Left kidney (tissue), 2 donors: ENCODE measurements around the gene PHIP. TPM values are rescaled to one million over a fixed set of nuclear protein-coding genes. Genes with fewer than 3 reads are reported as not detected.
"Not testable (repeated sequence)": the region's sequence is repeated elsewhere in the genome, so short reads cannot be mapped to it uniquely, and the experiment has no call there.

Experiments used
- DNase-seq: peaks from one replicate; pipeline ENCODE4 v3.0.0-alpha.2; 2013
- polyA plus RNA-seq: library from polyadenylated mRNA; unstranded; fragments of 120-200 nt; gene quantifications from one replicate; pipeline ENCODE4 v1.2.1, GENCODE V29; 2013; ENCODE audit not compliant: insufficient read length

The PHIP gene
- polyA plus RNA-seq, 1 donor: 68.8 TPM

DNA sequence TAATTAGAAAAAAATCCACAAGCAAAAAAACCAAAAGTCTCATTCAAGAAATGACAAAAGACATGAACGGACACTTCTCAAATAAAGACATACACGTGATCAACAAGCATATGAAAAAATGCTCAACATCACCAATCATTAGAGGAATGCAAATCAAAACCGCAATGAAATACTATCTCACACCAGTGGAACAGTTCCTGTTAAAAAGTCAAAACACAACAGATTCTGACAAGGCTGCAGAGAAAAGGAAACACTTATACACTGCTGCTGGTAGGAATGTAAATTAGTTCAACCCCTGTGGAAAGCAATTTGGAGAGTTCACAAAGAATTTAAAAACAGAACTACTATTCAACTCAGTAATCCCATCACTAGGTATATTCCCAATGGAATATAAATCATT, 152.7 kb downstream of the PHIP start:
- no peak for DNase-seq

GRCh38 chr6:78921168-78921567, 156.9 kb downstream of the PHIP start:
- DNase-seq: not testable (repeated sequence)

GRCh38 chr6:78917788-78918187, 160.3 kb downstream of the PHIP start:
- no peak for DNase-seq

DNA sequence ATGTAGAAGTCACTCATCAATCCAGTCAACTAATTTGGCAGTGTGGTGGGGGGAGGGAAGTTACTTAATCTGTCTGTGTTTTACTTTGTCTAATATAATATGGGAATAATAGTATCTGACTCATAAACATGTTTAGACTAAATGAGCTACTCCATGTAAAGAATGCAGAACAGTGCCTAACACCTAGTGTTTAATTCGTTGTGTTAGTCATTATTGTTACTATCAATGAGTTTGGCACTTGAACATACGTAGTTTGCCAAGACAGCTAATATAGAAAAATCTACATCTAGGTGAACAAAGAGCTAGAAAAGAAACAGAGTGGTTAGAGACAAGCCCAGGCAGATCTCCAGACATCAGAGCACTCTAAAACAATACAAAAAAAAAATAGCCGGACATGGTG, 161.6 kb downstream of the PHIP start:
- DNase-seq: no peak

- no peak for DNase-seq
Measured at GRCh38 chr6:78911218-78911940, 166.7 kb downstream of the PHIP start.

- no peak for DNase-seq
Measured at GRCh38 chr6:78910591-78911171, 167.4 kb downstream of the PHIP start.

GRCh38 chr6:78910010-78910409, 168.0 kb downstream of the PHIP start:
- DNase-seq: no peak

GRCh38 chr6:78909391-78909790, 168.7 kb downstream of the PHIP start:
- DNase-seq: no peak

DNA sequence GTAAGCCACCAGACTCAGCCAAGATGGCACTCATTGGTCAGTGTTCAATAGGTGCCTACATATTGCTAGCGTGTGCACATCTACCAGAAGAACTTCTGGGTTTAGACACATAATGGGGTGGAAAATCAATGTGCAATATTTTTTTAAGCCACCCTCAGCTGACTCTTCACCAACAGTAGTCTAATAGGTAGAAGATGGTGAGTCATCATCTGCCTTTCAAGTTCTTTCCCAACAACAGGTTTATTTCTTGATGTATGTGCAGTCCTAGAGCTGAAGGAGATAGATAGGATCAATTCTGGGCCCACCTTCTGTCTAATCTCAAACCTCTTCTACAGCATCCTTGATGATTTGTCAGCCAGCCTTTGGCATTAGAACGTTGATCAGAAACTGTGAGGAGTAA, 169.4 kb downstream of the PHIP start:
- no peak for DNase-seq

DNA sequence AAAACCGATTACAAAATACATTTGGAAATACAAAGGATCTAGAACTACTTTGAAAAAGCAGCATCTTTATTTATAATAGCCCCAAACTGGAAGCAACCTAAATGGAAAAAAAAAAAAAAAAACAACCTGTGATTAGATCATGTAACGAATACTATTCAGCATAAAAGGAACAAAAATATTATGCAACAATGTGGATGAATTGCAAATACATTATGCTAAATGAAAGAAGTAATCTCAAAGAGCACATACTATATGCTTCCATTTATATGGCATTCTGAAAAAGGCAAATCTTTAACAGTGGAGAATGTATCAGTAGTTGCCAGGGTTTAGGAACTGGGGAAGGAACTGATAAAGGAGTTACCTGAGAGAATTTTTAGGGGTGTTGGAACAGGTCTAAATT, 181.8 kb downstream of the PHIP start:
- DNase-seq: no peak

- DNase-seq: not testable (repeated sequence)
Measured at GRCh38 chr6:78889901-78890300, 188.2 kb downstream of the PHIP start.

Other genes starting within 250 kb of the PHIP start
- 13.9 TPM for gene IRAK1BP1, start 210.7 kb downstream of the PHIP start, polyA plus RNA-seq
- gene HMGN3, start 156.4 kb upstream of the PHIP start, polyA plus RNA-seq: 336 TPM